BE2C (cell line): ENCODE data around the gene PARP6.

Source experiments
- DNase-seq: peaks from one replicate; pipeline ENCODE4 v3.0.0-alpha.2; 2020
- H3K27me3 ChIP-seq: fragments of 250-450 bp; sonication (Bioruptor Pico); 2 replicates; pipeline ENCODE4 v1.5.1; 2020; ENCODE audit warnings: mild to moderate bottlenecking
- H3K36me3 ChIP-seq: fragments of 250-450 bp; sonication (Bioruptor Pico); 2 replicates; pipeline ENCODE4 v1.5.1; 2020; ENCODE audit warnings: mild to moderate bottlenecking
- H3K4me1 ChIP-seq: fragments of 250-450 bp; sonication (Bioruptor Pico); 2 replicates; pipeline ENCODE4 v1.5.1; 2020
- H3K4me3 ChIP-seq: 2 replicates; pipeline ENCODE4 v1.5.1; 2011; ENCODE audit warnings: low read depth, low read length
- H3K9me3 ChIP-seq: fragments of 250-450 bp; sonication (Bioruptor Pico); 2 replicates; pipeline ENCODE4 v1.5.1; 2020
- CTCF ChIP-seq: IDR thresholded peaks from 2 replicates; pipeline ENCODE4 v1.5.1; 2012; ENCODE audit warnings: mild to moderate bottlenecking, low read depth, low read length

The PARP6 gene

GRCh38 chr15:72205896-72206676, 66.3 kb downstream of the PARP6 start:
- Histone ChIP-seq H3K27me3 (no peaks in the 10 kb centered on the region), H3K36me3 (peaks cover 98% of the 10 kb centered on the region), H3K9me3 (no peaks in the 10 kb centered on the region), H3K4me3 (no peak overlapping the region), H3K4me1 (peaks cover 24% of the 10 kb centered on the region)
- TF ChIP-seq CTCF, result no peak
- no peak for DNase-seq

- TF ChIP-seq CTCF, result no peak
- no peak overlapping the region for H3K4me3 ChIP-seq
- H3K4me1 ChIP-seq, result peaks cover 24% of the 10 kb centered on the region
- H3K9me3 ChIP-seq, result no peaks in the 10 kb centered on the region
- DNase-seq, result no peak
- H3K36me3 ChIP-seq, result peaks cover 98% of the 10 kb centered on the region
- no peaks in the 10 kb centered on the region for H3K27me3 ChIP-seq
Measured at GRCh38 chr15:72205273-72205672, 67.1 kb downstream of the PARP6 start.

- Histone ChIP-seq H3K36me3 (peaks cover 100% of the 10 kb centered on the region), H3K4me3 (no peak overlapping the region), H3K4me1 (peaks cover 24% of the 10 kb centered on the region), H3K27me3 (no peaks in the 10 kb centered on the region), H3K9me3 (no peaks in the 10 kb centered on the region)
- TF ChIP-seq CTCF, result no peak
- DNase-seq, result peak; percentile 81
Measured at GRCh38 chr15:72203507-72203837, 68.9 kb downstream of the PARP6 start.

GRCh38 chr15:72202801-72203506, 69.4 kb downstream of the PARP6 start:
- no peak for DNase-seq
- Histone ChIP-seq H3K9me3 (no peaks in the 10 kb centered on the region), H3K27me3 (no peaks in the 10 kb centered on the region), H3K4me3 (no peak overlapping the region), H3K36me3 (peaks cover 100% of the 10 kb centered on the region), H3K4me1 (peaks cover 24% of the 10 kb centered on the region)
- TF ChIP-seq CTCF, result no peak

GRCh38 chr15:72202302-72202701, 70.1 kb downstream of the PARP6 start:
- Histone ChIP-seq H3K36me3 (peaks cover 95% of the 10 kb centered on the region), H3K27me3 (no peaks in the 10 kb centered on the region), H3K4me1 (peaks cover 20% of the 10 kb centered on the region), H3K4me3 (no peak overlapping the region), H3K9me3 (no peaks in the 10 kb centered on the region)
- TF ChIP-seq CTCF, result no peak
- no peak for DNase-seq

- no peaks in the 10 kb centered on the region for H3K9me3 ChIP-seq
- no peak for DNase-seq
- H3K27me3 ChIP-seq, result no peaks in the 10 kb centered on the region
- H3K4me3 ChIP-seq, result no peak overlapping the region
- TF ChIP-seq CTCF, result no peak
- peaks cover 86% of the 10 kb centered on the region for H3K36me3 ChIP-seq
- peaks cover 16% of the 10 kb centered on the region for H3K4me1 ChIP-seq
Measured at GRCh38 chr15:72201391-72201921, 70.9 kb downstream of the PARP6 start.
